NT2/D1 (cell line): ENCODE measurements around the gene UBE2G1.

ENCODE experiments used
- SUZ12 ChIP-seq: IDR thresholded peaks from 2 replicates; pipeline ENCODE4 v1.6.1; 2011; ENCODE audit not compliant: insufficient read length, insufficient read depth; ENCODE audit errors: extremely low read depth
- YY1 ChIP-seq: IDR thresholded peaks from 2 replicates; pipeline ENCODE4 v1.6.1; 2011; ENCODE audit not compliant: insufficient read length, insufficient read depth
- ZNF274 ChIP-seq: IDR thresholded peaks from 2 replicates; pipeline ENCODE4 v1.6.1; 2011; ENCODE audit warnings: mild to moderate bottlenecking, low read depth, low read length

DNA sequence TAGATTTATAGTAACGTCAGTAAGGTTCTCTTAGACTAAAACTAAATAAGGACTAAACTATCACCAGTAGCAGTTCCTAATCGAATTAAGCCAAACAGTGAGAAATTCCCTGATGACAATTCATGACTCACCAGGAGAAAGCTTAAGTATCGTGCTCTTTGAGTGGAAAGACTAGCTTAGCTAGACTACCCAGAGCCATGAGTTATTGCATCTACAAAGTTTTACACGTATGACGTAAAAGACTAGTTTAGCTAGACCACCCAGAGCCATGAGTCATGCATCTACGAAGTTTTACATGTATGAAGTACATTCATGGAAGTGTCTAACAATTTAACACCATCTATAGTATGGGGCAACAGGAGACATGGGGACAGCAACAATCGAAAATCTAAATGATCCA is 36.6 kb downstream of the UBE2G1 start:
- TF ChIP-seq ZNF274: no peak
- TF ChIP-seq SUZ12: no peak
- TF ChIP-seq YY1: no peak
